ENCODE data around the gene HSPB8.

The HSPB8 gene

DNA sequence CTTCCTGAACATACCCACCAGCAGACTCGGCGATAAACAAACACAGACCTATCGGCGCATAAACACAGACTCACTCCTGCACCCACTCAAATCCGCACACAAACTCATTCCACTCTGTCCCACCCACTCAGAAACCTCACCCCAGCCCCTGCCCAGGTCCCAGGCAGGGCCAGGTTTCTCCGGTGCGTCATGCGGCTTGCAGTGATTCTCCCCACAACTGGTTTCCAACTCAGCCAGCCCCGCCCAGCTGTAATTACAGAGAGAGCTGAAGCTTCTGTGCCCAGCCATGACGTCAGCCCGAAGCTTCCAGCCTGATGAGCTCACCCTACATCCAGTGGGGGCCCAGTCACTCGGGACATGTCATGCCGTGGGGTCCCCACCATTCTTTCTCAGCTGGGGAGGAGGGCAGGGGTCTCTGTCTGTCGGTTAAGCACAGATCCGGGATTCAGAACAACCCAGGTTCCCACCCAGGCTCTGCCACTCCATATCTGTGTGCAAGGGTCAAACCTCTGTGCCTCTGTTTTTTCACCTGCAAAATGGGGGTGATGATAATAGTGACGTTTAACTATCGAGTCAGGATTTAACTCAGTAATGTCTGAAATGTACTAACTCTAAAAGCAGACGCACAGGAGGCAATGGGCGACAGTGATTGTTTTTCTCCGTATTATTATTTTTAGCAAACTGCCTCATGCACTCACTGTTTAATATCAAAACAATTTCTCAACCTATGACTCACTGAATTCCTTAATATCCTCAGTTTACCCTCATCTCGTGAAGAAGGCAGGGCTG, 2.3 kb upstream of the HSPB8 start:
- H3K9ac ChIP-seq (ENCODE audit: insufficient read length), result no peak overlapping the region
- no peaks in the 10 kb centered on the region for H3K36me3 ChIP-seq (ENCODE audit: insufficient read depth, low read length)
- TF ChIP-seq EZH2 (IDR thresholded peaks at IDR 0.05) (no peak), POLR2AphosphoS5 (IDR thresholded peaks at IDR 0.05; ENCODE audit: borderline replicate concordance, low read depth, low read length) (no peak), FOXP2 (optimal IDR thresholded peaks at IDR 0.05; ENCODE audit: control extremely low read depth, extremely low read length, insufficient read depth) (no peak)
- DNase-seq (ENCODE audit: low read depth, low spot score), result no peak
- no peaks in the 10 kb centered on the region for H3K9me3 ChIP-seq (ENCODE audit: low read depth, low read length)
- H3K27ac ChIP-seq, result no peak overlapping the region
- H3K4me3 ChIP-seq, result no peak overlapping the region

- TF ChIP-seq EZH2 (IDR thresholded peaks at IDR 0.05), result no peak
- no peak for DNase-seq (ENCODE audit: low read depth, low spot score)
- Histone ChIP-seq H3K36me3 (ENCODE audit: insufficient read depth, low read length) (no peaks in the 10 kb centered on the region), H3K9me3 (ENCODE audit: low read depth, low read length) (no peaks in the 10 kb centered on the region), H3K4me3 (no peak overlapping the region), H3K27ac (no peak overlapping the region), H3K9ac (ENCODE audit: insufficient read length) (no peak overlapping the region)
Measured at GRCh38 chr12:119177056-119177325, 1.7 kb upstream of the HSPB8 start.

- Histone ChIP-seq H3K9ac (ENCODE audit: insufficient read length) (no peak overlapping the region), H3K27ac (no peak overlapping the region), H3K36me3 (ENCODE audit: insufficient read depth, low read length) (no peaks in the 10 kb centered on the region), H3K9me3 (ENCODE audit: low read depth, low read length) (no peaks in the 10 kb centered on the region), H3K4me3 (no peak overlapping the region)
- DNase-seq (ENCODE audit: low read depth, low spot score), result no peak
- TF ChIP-seq POLR2AphosphoS5 (IDR thresholded peaks at IDR 0.05; ENCODE audit: borderline replicate concordance, low read depth, low read length) (no peak), EZH2 (IDR thresholded peaks at IDR 0.05) (no peak), FOXP2 (optimal IDR thresholded peaks at IDR 0.05; ENCODE audit: control extremely low read depth, extremely low read length, insufficient read depth) (no peak)
Measured at GRCh38 chr12:119177724-119178380, 879 bp upstream of the HSPB8 start.

GRCh38 chr12:119179335-119180021, 747 bp downstream of the HSPB8 start:
- peak overlapping the region; percentile 80 for H3K4me3 ChIP-seq
- no peaks in the 10 kb centered on the region for H3K9me3 ChIP-seq (ENCODE audit: low read depth, low read length)
- no peaks in the 10 kb centered on the region for H3K36me3 ChIP-seq (ENCODE audit: insufficient read depth, low read length)
- TF ChIP-seq FOXP2 (optimal IDR thresholded peaks at IDR 0.05; ENCODE audit: control extremely low read depth, extremely low read length, insufficient read depth) (no peak), POLR2AphosphoS5 (IDR thresholded peaks at IDR 0.05; ENCODE audit: borderline replicate concordance, low read depth, low read length) (no peak), EZH2 (IDR thresholded peaks at IDR 0.05) (no peak)
- H3K9ac ChIP-seq (ENCODE audit: insufficient read length), result peak overlapping the region; percentile 84
- peak overlapping the region; percentile 87 for H3K27ac ChIP-seq
- no peak for DNase-seq (ENCODE audit: low read depth, low spot score)

GRCh38 chr12:119180380-119181040, 1.8 kb downstream of the HSPB8 start:
- TF ChIP-seq POLR2AphosphoS5 (IDR thresholded peaks at IDR 0.05; ENCODE audit: borderline replicate concordance, low read depth, low read length), result no peak
- no peak for TF ChIP-seq FOXP2 (optimal IDR thresholded peaks at IDR 0.05; ENCODE audit: control extremely low read depth, extremely low read length, insufficient read depth)
- no peak for TF ChIP-seq EZH2 (IDR thresholded peaks at IDR 0.05)
- Histone ChIP-seq H3K36me3 (ENCODE audit: insufficient read depth, low read length) (no peaks in the 10 kb centered on the region), H3K9me3 (ENCODE audit: low read depth, low read length) (no peaks in the 10 kb centered on the region), H3K27ac (peak overlapping the region; percentile 87), H3K9ac (ENCODE audit: insufficient read length) (peak overlapping the region; percentile 84), H3K4me3 (peak overlapping the region; percentile 80)
- DNase-seq (ENCODE audit: low read depth, low spot score), result no peak

- Histone ChIP-seq H3K4me3 (peak overlapping the region; percentile 80), H3K9me3 (ENCODE audit: low read depth, low read length) (no peaks in the 10 kb centered on the region), H3K27ac (peak overlapping the region; percentile 87), H3K9ac (ENCODE audit: insufficient read length) (peak overlapping the region; percentile 84), H3K36me3 (ENCODE audit: insufficient read depth, low read length) (no peaks in the 10 kb centered on the region)
- no peak for DNase-seq (ENCODE audit: low read depth, low spot score)
- TF ChIP-seq FOXP2 (optimal IDR thresholded peaks at IDR 0.05; ENCODE audit: control extremely low read depth, extremely low read length, insufficient read depth) (no peak), EZH2 (IDR thresholded peaks at IDR 0.05) (no peak), POLR2AphosphoS5 (IDR thresholded peaks at IDR 0.05; ENCODE audit: borderline replicate concordance, low read depth, low read length) (no peak)
Measured at GRCh38 chr12:119181202-119181601, 2.5 kb downstream of the HSPB8 start.

- no peak for TF ChIP-seq FOXP2 (optimal IDR thresholded peaks at IDR 0.05; ENCODE audit: control extremely low read depth, extremely low read length, insufficient read depth)
- no peak for TF ChIP-seq EZH2 (IDR thresholded peaks at IDR 0.05)
- no peak for TF ChIP-seq POLR2AphosphoS5 (IDR thresholded peaks at IDR 0.05; ENCODE audit: borderline replicate concordance, low read depth, low read length)
- Histone ChIP-seq H3K4me3 (peak overlapping the region; percentile 80), H3K9ac (ENCODE audit: insufficient read length) (peak overlapping the region; percentile 3)
Measured at GRCh38 chr12:119181944-119182343, 3.2 kb downstream of the HSPB8 start.

More at GRCh38 chr12:119181944-119182343, 3.2 kb downstream of the HSPB8 start:
- no peak for DNase-seq (ENCODE audit: low read depth, low spot score)
- Histone ChIP-seq H3K36me3 (ENCODE audit: insufficient read depth, low read length) (peaks cover 4% of the 10 kb centered on the region; the same call in 1 of the 2 replicates), H3K9me3 (ENCODE audit: low read depth, low read length) (no peaks in the 10 kb centered on the region), H3K27ac (peak overlapping the region; percentile 87; the same call in 1 of the 2 replicates)
